UCSD-AML1 (cell line): Measurements from ENCODE around the gene IL25.
"Not testable (repeated sequence)": the region's sequence is repeated elsewhere in the genome, so short reads cannot be mapped to it uniquely, and the experiment has no call there.

Experiments
- DNase-seq: peaks from one replicate; lab custom pipeline; 2025; ENCODE audit not compliant: unreplicated experiment; lab: John Stamatoyannopoulos, UW

The IL25 gene

DNA sequence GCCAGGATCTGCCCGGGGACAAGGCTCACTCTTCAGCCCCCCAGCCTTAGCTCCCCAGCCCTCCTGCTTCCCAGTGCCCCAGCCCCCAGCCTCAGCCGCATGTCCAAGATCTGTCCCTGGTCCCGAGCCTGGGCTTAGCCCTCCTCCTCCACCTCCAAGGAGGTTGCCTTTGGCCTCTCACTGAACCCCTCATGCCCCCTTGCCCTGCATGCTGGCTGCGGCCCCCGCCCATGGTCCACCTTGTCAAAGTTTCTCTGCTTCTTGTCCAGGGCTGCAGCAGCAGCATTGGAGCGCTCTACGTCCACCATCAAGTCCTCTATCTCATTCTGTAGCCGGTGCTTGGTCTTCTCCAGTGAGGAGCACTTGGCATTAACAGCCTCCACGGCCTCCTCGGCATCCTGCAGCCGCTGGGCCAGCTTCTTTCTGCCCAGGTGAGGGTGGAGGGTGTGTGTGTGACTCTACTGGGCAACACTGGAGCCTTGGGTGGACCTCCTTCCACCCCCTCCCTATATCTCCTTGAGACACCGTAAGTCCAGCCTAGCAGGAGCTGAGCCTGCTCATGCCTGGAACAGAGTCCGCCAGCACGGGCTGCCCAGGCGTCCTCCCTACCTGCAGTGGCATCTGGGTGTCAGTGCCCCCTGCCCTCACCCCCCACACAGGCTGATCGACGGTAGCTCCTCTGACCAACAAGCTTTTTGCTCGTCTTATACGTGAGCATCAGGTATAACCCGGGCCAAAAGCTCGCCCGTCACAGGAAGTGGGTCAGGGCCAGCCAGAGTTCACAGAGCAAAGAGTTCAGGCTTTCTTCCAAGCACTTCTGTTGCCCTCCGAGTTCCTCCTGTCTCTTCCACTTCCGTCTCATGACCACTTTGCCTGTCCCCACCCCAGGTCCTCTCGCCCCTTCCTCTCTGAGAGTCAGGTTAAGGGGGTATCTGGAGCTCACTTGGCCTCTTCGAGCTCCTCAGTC is 15.6 kb downstream of the IL25 start:
- no peak for DNase-seq

DNA sequence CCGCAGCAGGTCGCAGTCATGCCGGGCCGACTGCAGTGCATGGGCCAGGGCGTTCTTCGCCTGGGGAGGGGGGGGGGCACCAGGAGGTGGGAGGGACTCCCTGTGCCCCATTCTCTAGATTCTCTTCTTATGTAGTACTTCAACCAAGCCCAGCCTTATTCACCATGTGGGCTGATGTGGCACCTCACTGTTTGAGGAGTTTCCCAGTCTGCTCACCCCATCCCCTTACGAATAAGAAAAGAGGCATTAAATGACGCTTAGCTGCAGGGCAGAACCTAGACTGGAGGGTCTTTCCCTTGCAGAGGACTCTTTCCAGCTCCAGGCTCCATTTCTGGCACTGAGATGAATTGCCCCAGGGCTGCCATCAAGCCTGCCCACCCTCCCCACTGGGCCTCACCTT is 16.4 kb downstream of the IL25 start:
- no peak for DNase-seq

DNA sequence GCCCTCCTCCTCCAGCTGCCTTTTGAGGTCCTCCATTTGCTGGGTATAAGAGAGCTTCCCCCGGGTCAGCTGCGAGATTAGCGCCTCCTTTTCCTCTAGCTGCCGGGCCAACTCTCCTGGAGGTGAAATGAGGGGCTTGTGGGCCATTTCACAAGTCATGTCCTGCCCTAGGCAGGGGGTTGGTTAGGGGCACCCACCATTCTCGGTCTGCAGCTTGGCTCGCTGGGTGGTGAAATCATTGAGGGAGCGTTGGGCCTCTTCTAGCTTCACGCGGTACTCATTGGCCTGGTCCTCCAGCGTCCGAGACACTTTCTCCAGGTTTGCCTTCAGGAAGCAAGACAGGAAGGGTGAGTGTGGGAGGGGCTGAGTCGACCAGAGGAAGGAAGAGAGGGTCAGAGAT is 16.8 kb downstream of the IL25 start:
- DNase-seq = peak; percentile 40

DNA sequence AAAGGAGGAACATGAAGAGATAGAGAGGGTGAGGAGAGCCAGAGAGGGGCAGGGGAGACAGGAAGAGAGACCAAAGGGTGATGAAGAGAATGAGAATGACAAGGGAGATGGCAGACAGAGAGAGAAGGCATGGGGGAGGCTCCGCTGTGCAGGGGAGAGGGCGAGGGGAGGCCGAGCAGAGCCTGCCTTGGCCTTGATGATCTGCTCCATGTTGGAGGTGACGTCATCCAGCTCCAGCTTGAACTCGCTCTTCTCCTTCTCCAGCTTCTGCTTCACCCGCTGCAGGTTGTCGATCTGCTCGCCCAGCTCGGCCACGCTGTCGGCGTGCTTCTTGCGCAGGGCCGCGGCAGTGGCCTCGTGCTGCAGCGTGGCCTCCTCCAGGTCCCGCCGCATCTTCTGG is 17.3 kb downstream of the IL25 start:
- DNase-seq = not testable (repeated sequence)

DNA sequence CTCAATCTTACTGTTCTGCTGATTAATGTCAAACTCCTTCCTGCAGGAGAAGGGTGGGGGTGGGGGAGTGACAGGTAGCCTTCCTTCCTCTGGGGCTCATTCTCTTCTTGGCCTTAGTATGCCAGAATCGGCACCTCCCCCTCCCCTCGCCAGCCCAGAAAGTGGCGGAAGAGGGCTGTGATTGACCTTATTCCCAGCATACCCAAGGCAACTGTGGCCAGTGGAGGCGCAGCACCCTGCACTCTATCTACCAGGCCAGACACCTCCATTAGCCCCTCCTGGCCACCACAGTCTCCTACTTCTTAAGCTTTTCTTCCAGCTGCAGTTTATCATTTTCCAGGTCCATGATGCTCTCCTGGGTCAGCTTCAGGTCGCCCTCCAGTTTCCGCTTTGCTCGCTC is 20.0 kb downstream of the IL25 start:
- no peak for DNase-seq

DNA sequence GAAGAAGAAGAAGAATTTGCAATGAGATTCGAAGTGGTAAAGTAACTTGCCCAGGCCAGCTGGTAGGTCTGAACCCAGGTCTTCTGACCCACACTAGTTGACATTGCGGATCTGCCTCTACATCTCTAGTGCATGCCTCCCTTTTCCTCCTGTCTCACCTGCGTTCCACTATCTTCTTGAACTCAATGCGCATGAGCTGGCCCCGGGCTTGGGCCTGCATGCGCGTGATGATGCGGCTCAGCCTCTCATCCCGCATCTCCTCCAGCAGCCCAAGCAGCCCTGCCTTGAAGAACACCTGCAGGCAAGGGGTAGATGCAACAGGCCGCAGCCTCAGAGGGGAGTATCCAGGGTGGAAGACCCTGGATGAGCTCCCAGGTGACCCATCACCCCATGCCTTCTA is 23.5 kb downstream of the IL25 start:
- no peak for DNase-seq

DNA sequence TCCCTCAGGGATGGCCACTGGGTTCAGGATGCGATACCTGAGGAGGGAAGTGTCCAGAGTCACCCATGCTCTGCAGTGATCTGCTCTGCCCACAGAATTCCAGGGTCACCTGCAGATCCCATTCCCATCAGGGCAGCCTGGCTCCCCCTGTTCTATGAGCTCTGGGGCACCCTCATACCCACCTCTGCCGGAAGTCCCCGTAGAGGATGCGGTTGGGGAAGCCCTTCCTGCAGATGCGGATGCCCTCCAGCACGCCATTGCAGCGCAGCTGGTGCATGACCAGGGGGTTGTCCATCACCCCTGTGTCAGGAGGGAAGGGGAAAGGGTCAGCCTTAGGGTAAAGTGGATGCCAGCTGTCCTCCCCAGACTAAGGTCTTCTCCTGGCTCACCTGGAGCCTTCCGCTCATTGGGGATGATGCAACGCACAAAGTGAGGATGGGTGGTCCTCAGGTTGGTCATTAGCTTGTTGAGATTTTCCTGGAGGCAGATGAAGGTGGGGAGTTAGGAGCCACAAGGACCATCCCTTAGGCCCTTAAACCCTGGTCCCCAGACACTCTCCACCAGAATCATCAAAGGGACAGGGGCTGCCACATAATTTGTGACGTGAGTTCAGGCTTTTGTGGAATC is 24.3 kb downstream of the IL25 start:
- no peak for DNase-seq

DNA sequence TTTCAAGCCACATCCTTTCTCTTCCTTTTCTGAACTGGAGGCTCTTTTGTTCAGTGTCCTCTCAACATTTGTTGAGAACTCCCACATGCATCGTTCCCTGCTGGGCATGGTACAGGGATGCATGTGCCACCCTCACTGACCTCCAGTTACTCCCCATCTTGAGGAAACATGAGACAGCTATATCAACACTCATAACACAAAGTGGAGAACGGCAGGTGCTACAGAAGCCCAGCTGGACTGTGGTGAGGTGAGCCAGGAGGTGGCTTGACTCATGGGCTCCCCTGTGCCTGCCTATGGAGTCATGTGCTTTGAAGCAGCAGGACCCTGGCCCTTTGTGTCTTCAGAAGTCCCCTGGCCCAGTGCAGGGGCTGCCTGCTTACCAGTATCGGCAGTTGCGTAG is 25.7 kb downstream of the IL25 start:
- no peak for DNase-seq

DNA sequence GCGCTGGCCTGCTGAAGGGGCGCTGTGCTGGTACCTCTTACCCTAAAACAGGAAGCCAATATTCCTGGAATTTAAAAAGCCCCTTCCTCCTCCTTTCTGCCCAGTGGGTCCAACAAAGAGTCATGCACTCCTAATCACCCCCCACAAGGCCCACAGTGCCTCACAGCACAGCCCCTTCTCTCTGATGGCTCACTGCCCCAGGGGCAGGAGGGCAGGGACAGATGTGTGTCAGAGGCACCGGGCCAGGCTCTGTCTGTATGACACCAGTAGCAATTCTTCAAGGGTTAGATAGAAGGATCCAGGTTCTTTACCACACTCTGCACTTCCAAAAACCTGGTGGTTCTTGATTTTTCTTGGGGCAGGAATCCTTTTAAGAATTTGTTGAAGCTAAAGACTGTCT is 26.5 kb downstream of the IL25 start:
- no peak for DNase-seq

DNA sequence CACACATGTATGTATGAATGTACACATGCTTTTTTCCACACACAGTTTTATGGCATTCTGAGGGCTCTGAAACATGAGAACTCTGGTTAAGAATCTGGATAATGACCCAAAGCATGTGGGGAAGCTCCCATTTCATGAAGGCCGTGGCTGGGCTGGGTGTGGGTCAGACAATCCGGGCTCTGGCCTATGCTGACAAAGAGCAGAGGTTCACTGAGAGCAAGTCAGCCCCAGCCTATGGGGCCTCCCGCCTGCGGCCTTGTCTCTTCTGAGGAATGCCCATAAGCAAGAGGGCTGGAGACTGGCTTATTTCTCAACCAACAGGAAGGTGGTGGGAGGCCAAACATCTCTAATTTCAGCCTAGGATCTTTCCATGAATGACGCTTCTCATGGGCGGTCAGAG is 27.0 kb downstream of the IL25 start:
- no peak for DNase-seq

DNA sequence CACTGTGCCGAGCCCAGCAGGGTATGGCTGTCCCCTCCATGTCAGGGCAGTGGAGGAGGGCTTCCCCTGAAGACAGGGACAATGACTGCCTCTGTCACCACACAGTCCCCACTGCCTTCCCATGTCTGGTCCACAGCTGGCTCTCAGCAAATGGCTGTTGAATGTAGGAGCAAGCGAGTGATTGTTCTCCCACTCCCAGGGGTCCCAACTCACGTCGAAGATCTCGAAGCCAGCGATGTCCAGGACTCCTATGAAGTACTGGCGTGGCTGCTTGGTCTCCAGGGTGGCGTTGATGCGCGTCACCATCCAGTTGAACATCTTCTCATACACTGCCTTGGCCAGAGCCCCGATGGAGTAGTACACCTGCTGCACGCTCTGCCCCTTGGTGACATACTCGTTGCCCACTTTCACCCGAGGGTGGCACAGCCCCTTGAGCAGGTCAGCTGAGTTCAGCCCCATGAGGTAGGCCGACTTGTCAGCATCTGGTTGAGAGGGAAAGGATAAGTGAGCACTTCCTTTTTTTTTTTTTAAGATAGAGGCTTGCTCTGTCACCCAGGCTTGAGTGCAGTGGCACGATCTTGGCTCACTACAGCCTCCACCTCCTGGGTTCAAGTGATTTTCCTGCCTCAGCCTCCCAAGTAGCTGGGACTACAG is 28.0 kb downstream of the IL25 start:
- peak; percentile 26 for DNase-seq

DNA sequence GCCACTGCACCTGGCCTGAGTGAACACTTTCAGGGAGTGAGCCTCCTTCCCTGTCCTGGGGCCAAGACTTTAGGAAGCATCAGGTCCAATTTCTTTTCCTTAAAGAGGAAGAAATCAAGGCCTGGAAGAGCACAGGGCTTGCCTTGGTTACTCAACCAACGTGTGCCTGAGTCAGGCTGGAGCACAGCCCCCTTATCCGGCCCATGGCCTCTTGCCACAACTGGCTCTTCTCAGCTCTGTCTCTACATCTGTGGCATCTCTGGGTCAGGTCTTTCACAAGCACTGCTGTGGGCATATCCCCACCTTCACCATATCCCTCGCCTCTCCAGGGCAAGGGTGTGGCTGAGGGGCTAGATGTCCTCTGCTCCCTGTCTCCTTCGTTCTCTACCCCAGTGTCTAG is 28.7 kb downstream of the IL25 start:
- DNase-seq = no peak

DNA sequence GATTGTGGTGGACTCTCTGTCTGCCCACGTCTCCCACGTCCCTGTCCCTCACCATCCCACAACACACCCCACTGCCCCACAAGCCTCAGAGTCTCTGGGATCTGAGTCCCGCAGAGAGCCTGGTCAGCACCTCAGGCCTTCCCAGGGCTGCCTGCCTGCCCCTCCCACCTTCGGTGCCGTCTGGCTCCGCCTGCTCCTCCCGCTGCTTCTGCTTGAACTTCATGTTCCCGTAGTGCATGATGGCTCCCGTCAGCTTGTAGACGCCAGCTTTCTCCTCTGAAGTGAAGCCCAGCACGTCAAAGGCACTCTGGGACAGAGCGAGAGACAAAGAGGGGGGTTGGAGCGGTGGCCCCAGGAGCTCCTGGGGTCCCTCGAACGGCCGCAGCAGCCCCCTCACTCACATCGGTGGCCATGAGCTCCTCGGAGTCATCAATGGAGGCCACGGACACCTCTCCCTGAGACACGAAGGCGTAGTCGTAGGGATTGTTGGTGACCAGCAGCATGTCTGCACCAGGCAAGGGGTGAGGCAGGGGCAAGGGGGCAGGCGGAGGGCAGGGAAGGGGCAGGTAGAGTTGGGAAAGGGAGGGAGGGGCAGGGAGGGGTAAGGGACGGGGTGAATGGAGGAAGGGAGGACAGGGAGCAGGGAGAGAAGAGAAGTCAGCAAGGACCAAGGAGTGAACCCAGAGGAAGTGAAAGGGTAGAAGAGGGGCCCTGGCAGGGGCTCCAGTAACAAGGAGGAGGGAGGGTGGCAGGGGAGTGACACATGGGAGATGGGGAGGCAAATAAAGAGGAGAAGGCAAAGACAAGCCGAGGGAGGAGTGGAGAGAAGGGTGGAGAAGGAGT is 29.9 kb downstream of the IL25 start:
- no peak for DNase-seq

DNA sequence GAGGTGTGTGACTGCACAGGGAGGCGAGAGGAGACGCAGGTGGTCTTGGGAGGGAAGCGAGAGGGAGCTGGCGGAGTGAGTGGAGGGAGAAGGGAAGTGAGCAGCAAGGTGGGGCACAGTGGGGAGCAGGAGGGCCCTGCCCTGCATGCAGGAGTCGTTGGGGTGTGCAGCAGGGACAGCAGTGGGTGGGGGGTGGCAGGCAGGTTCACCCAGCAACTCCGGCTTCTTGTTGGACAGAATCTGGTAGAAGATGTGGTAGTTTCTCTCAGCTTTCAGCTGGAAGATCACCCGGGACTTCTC is 30.5 kb downstream of the IL25 start:
- no peak for DNase-seq

DNA sequence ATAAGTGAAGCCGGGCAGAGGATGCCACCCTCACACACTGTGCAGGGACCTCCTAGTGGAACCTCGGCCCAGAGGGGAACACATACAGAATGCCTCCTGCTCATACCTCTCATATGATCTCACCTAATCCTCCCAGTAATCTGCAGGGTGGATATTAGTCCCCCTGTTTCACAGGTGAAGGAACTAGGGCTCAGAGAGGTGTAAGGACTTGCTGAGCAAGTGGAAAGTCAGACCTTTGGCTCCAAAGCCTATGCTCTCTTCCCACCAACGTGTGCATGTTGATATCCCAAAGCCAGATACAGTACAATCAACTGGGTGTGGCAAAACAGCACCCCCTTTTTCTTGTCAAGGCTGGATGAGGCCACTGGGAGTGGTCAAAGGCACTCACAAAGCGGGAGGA is 31.3 kb downstream of the IL25 start:
- no peak for DNase-seq

DNA sequence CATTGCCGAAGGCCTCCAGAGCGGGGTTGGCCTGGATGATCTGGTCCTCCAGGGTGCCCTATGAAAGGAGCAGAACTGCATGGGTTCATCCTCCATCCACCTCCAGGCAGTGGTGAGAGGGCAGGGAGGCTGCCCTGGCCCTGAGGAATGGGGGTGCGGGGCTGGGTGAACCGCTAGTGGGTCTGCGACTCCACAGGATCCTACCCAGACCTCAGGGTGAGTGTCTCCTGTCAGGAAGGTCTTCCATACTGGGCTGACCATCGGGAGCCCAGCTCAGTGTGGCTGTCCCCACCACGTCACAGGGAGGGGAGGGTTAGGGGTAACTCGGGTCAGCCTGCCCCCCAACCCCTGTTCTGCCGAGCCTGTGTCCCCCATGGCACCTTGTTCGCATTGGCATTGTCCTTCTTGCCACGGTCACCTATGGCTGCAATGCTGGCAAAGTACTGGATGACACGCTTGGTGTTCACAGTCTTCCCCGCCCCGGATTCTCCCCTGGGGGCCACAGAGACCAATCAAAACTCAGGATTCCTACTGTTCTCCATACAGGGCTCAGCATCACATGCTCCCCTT is 31.8 kb downstream of the IL25 start:
- no peak for DNase-seq

DNA sequence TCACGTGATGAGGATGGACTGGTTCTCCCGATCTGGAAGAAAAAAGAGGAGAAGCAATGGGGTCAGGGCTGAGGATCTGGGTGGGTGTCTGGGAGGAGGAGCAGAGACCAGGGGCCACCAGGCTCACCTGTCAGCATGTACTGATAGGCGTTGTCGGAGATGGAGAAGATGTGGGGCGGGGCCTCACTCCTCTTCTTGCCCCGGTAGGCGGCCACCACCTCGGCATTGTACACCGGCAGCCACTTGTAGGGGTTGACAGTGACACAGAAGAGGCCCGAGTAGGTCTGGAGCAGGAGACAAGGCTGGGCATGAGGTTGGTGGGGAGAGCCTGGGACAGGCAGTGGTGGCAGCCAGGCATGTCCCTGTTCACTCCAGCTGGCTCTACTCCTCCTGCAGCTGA is 32.5 kb downstream of the IL25 start:
- DNase-seq = no peak

DNA sequence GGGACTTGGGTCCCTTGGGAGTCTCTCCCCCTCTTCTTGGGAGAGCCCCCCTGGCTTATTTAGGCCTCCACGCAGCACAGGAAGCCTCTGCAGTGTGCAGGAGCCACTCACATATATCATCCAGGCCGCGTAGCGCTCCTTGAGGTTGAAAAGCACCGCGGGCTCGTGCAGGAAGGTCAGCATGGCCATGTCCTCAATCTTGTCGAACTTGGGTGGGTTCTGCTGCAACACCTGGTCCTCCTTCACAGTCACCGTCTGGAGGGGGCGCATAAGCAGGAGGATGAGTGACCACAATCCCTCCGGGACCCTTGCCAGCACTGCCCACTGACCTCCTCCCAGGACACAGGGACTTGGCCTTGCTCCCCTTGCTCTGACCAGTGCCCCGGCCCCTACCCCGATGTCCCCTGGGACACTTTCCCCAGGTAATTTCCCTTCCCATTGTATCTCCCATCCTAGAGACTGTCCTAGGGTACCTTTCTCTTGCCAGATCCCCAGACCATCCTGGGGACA is 33.0 kb downstream of the IL25 start:
- no peak for DNase-seq

DNA sequence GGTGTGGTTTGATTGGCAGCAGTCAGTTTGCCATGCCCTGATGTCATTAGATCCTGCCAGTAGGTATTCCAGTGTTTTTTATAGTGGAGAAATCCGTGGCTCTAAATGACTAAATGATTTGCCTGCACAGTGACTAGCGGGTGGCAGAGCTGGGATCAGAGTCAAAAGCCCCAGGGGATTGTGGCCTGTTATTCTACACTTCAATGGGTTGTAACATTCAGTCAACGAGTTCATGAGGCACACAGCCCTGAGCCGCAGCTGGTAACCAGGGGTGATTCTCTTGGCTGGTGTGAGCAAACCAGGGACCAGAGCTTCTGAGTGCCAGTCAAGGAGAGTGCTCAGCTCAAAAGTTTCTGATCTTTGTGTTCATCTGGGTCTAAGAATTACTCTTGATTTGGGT is 33.6 kb downstream of the IL25 start:
- no peak for DNase-seq

DNA sequence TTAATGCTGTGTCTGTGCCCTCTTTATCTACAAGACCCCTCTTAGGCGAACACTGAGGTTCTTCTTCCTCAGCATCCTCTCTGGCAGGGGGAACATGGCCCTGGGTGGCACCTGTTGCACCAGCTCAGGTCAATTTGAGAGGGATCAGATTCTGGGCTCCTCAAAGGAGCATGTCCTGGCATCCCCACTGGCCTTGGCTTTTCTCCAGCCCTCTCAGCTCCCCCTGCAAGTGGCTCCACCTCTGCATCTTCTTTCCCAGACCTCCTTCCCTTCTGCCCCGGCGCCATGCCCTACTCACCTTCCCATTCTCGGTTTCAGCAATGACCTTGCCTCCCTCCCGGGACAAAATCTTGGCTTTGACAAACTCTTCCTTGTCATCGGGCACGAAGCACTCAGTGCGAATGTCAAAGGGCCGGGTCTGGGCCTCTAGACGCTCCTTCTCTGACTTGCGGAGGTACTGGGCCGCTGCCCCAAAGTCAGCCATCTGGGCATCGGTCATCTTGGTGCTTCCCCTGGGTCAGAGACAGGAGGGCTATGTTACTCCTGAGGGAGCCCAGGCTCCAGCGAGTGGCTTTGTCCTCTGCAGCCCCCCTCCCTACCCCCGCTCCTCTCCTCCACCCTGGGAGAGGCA is 34.2 kb downstream of the IL25 start:
- no peak for DNase-seq
